NCI-H748 (cell line): ENCODE measurements around the gene HMSD.
A peak's percentile ranks its signal among the peaks of the same experiment; 100 is the strongest.

Experiments used
- DNase-seq: peaks from one replicate; lab custom pipeline; 2025; ENCODE audit not compliant: unreplicated experiment; lab: John Stamatoyannopoulos, UW

Gene HMSD

DNA sequence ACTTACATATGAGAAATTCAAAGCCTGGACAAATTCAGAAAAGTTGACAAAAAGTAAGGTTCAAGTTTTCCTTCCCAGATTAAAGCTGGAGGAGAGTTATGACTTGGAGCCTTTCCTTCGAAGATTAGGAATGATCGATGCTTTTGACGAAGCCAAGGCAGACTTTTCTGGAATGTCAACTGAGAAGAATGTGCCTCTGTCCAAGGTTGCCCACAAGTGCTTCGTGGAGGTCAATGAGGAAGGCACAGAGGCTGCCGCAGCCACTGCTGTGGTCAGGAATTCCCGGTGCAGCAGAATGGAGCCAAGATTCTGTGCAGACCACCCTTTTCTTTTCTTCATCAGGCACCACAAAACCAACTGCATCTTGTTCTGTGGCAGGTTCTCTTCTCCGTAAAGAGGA, 37.8 kb downstream of the HMSD start:
- no peak for DNase-seq

DNA sequence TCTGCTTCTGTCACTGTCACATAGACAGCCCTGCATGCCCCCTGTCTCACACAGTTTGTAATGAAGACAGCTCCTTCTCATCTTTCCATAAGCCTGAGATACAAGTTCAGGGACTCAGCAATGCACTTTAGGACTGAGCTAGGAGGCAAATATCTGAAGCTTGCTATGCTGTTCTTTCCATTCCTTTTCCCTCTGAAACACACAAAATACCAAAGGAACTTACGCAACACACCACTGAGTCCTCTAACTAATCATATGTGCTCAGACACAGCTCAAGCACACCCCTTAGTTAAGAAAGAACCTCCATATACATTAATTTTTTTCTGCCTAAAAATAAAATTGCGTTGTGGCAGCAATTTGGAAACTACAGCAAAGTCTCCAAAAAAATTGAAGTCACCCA, 38.6 kb downstream of the HMSD start:
- DNase-seq, result no peak

GRCh38 chr18:63992751-63993150, 43.6 kb downstream of the HMSD start:
- no peak for DNase-seq

DNA sequence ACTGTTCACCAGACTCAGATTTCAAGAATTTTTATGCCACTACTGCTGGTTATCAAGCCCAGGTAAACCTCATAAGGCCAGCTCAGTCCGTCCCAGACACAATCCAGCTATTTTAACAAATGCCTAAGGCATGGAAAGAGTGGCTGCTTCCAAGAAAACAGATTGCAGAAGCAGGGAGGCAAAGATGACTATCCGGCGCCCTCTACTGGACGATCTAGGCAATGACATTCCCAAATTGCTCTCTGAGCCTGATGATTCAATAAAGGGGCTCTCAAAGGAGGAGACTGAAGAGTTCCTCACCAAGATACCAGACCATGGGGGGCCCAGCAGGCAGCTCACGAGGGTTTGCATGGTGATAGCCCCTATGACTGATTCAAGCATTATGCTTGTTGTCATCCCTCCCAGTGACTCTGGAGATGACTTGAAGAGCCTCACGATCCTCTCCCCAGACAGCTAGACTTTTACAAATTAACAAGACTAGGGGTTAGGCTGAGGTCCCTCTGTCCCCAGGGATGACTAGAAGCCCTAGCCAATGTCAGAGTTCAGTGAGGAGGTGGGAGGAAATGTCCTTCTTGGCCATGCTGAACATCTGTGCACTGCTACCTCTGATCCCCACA, 45.8 kb downstream of the HMSD start:
- DNase-seq, result peak; percentile 44

GRCh38 chr18:63997041-63997440, 47.9 kb downstream of the HMSD start:
- no peak for DNase-seq

- DNase-seq, result no peak
Observed at GRCh38 chr18:63997606-63998005, 48.5 kb downstream of the HMSD start.

DNA sequence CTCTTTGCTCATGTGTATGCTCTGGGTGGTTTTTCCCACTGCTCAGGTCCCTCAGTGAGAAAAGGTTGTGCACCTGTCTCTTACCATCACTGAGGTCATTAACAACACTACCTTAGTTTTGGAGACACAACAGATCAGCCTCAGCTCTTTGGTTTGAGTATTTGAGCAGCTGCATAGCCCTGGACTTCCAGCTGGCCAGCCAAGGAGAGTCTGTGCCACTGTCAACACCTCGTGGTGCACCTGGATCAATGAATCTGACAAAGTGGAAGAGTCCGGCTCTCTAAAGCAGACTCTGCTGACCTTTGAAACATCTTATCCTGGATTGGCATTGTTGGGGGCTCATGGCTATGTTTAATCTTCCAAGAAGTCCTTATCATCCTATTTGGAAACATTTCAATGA, 50.8 kb downstream of the HMSD start:
- peak; percentile 56 for DNase-seq

GRCh38 chr18:64002581-64002980, 53.5 kb downstream of the HMSD start:
- no peak for DNase-seq

DNA sequence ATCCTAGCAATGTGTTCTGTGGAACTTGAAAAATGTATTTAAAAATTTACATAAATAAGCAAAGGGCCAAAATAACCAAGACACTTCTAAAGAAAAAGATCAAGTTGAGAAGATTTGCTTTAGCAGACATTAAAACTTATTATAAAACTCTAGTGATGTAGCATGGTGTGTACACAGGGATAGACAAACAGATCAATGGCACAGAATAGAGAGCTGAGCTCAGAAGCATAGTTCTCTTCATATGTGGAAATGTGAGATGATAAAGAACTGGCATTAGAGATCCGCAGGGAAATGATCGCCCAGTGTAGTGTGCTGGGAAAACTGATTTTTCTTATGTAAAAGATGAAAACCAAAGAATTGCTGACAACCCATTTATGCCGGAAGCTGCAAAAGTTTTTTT, 60.2 kb downstream of the HMSD start:
- DNase-seq, result no peak
